ENCODE data around the gene HOXA9.

HOXA9 gene

GRCh38 chr7:27174874-27175625, 9.7 kb upstream of the HOXA9 start (continued):
- TF ChIP-seq, protein P1, sequence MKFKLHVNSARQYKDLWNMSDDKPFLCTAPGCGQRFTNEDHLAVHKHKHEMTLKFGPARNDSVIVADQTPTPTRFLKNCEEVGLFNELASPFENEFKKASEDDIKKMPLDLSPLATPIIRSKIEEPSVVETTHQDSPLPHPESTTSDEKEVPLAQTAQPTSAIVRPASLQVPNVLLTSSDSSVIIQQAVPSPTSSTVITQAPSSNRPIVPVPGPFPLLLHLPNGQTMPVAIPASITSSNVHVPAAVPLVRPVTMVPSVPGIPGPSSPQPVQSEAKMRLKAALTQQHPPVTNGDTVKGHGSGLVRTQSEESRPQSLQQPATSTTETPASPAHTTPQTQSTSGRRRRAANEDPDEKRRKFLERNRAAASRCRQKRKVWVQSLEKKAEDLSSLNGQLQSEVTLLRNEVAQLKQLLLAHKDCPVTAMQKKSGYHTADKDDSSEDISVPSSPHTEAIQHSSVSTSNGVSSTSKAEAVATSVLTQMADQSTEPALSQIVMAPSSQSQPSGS (tag by site-specific recombination; IDR thresholded peaks at IDR 0.05; ENCODE audit: low read depth), result no peak
- TF ChIP-seq ZNF626 (tag by site-specific recombination; IDR thresholded peaks at IDR 0.05) (no peak), ZNF175 (tag by site-specific recombination; IDR thresholded peaks at IDR 0.05) (no peak), ZNF596 (tag by site-specific recombination; IDR thresholded peaks at IDR 0.05) (no peak), ZNF280C (tag by site-specific recombination; IDR thresholded peaks at IDR 0.05) (no peak), ZFP3 (tag by site-specific recombination; IDR thresholded peaks at IDR 0.05; ENCODE audit: low read depth) (no peak), ZNF571 (tag by site-specific recombination; IDR thresholded peaks at IDR 0.05) (no peak), ZIC2 (tag by site-specific recombination; IDR thresholded peaks at IDR 0.05) (peak; percentile 84), ZNF404 (tag by site-specific recombination; IDR thresholded peaks at IDR 0.05) (no peak), REST (tag by site-specific recombination; IDR thresholded peaks at IDR 0.05) (no peak), GLI4 (tag by site-specific recombination; IDR thresholded peaks at IDR 0.05) (no peak), ZNF184 (tag by site-specific recombination; IDR thresholded peaks at IDR 0.05) (no peak), ZNF26 (tag by site-specific recombination; IDR thresholded peaks at IDR 0.05) (no peak), KLF7 (tag by site-specific recombination; IDR thresholded peaks at IDR 0.05; ENCODE audit: borderline replicate concordance) (no peak), EGR2 (tag by site-specific recombination; IDR thresholded peaks at IDR 0.05; ENCODE audit: low read depth) (peak; percentile 36), ZNF19 (tag by site-specific recombination; IDR thresholded peaks at IDR 0.05; ENCODE audit: low read depth) (no peak), ZBTB17 (tag by site-specific recombination; IDR thresholded peaks at IDR 0.05) (peak; percentile 75), BCL11B (tag by site-specific recombination; IDR thresholded peaks at IDR 0.05; ENCODE audit: low read depth) (no peak)
- TF ChIP-seq, protein P2, sequence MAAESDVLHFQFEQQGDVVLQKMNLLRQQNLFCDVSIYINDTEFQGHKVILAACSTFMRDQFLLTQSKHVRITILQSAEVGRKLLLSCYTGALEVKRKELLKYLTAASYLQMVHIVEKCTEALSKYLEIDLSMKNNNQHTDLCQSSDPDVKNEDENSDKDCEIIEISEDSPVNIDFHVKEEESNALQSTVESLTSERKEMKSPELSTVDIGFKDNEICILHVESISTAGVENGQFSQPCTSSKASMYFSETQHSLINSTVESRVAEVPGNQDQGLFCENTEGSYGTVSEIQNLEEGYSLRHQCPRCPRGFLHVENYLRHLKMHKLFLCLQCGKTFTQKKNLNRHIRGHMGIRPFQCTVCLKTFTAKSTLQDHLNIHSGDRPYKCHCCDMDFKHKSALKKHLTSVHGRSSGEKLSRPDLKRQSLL (tag by site-specific recombination; IDR thresholded peaks at IDR 0.05), result no peak
- TF ChIP-seq, protein P3, sequence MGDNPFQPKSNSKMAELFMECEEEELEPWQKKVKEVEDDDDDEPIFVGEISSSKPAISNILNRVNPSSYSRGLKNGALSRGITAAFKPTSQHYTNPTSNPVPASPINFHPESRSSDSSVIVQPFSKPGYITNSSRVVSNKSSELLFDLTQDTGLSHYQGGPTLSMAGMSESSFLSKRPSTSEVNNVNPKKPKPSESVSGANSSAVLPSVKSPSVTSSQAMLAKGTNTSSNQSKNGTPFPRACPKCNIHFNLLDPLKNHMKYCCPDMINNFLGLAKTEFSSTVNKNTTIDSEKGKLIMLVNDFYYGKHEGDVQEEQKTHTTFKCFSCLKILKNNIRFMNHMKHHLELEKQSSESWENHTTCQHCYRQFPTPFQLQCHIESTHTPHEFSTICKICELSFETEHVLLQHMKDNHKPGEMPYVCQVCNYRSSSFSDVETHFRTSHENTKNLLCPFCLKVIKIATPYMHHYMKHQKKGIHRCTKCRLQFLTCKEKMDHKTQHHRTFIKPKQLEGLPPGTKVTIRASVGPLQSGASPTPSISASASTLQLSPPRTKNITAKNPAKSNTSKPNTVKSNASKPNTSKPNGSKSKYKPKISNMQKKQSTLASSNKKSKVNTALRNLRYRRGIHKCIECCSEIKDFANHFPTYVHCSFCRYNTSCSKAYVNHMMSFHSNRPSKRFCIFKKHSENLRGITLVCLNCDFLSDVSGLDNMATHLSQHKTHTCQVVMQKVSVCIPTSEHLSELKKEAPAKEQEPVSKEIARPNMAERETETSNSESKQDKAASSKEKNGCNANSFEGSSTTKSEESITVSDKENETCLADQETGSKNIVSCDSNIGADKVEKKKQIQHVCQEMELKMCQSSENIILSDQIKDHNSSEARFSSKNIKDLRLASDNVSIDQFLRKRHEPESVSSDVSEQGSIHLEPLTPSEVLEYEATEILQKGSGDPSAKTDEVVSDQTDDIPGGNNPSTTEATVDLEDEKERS (tag by site-specific recombination; IDR thresholded peaks at IDR 0.05), result no peak
- TF ChIP-seq, protein P4, sequence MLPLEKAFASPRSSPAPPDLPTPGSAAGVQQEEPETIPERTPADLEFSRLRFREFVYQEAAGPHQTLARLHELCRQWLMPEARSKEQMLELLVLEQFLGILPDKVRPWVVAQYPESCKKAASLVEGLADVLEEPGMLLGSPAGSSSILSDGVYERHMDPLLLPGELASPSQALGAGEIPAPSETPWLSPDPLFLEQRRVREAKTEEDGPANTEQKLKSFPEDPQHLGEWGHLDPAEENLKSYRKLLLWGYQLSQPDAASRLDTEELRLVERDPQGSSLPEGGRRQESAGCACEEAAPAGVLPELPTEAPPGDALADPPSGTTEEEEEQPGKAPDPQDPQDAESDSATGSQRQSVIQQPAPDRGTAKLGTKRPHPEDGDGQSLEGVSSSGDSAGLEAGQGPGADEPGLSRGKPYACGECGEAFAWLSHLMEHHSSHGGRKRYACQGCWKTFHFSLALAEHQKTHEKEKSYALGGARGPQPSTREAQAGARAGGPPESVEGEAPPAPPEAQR (tag by site-specific recombination; IDR thresholded peaks at IDR 0.05), result no peak
- TF ChIP-seq, protein P5, sequence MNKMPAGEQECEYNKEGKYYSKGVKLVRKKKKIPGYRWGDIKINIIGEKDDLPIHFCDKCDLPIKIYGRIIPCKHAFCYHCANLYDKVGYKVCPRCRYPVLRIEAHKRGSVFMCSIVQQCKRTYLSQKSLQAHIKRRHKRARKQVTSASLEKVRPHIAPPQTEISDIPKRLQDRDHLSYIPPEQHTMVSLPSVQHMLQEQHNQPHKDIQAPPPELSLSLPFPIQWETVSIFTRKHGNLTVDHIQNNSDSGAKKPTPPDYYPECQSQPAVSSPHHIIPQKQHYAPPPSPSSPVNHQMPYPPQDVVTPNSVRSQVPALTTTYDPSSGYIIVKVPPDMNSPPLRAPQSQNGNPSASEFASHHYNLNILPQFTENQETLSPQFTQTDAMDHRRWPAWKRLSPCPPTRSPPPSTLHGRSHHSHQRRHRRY (tag by site-specific recombination; IDR thresholded peaks at IDR 0.05), result no peak
